ENCODE measurements around the gene FOXP1. TPM values are rescaled to one million over a fixed set of nuclear protein-coding genes. Genes with fewer than 3 reads are reported as not detected.
"Not testable (repeated sequence)": the region's sequence is repeated elsewhere in the genome, so short reads cannot be mapped to it uniquely, and the experiment has no call there.

Gene FOXP1
- total RNA-seq, 1 experiment from 2014 or later, result 31.8 TPM

DNA sequence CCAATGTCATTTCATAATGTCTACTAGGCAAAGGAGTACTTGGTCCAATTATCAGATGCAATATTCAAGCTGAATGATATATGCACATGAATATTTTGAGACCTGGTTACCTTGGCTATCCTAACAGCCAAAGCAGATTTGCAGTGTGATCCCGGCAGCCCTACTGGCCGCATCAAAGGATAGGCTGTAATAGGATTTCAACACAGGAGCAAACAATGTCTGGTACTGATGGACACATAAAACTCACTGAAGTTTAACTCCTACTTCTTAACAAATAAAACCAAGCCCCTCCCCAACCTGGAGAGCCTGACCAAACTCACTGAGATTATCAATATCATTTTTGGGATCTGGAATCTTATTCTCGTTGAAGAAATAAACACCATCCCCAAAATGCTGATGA, 130.2 kb downstream of the FOXP1 start:
- in situ Hi-C loops (cut with HindIII; ENCODE audit: low pct_unique_long_range_greater_than_20kb, low sequenced_read_pairs), result no loop called here
- no peak for DNase-seq (ENCODE audit: low read depth)

DNA sequence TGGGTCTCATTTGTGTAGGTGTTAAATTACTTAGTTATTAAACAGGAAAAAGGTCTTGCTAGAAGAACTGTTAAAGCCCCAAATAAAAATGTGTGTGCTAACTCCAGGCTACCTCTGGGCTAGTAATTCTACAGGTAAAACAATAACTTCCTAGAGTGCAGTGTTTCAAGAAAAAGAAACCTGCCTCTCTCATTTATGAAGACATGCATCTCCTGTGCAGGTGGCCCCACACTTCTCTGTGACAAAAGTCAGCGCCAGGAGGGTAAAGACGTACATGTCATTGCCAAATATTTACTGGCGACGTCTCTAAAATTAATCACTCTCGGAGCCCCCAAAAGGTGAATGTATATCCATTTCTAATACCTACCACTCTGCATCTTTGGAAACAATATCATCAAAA, 131.7 kb downstream of the FOXP1 start:
- in situ Hi-C loops (cut with HindIII; ENCODE audit: low pct_unique_long_range_greater_than_20kb, low sequenced_read_pairs), result no loop called here
- DNase-seq (ENCODE audit: low read depth), result no peak

DNA sequence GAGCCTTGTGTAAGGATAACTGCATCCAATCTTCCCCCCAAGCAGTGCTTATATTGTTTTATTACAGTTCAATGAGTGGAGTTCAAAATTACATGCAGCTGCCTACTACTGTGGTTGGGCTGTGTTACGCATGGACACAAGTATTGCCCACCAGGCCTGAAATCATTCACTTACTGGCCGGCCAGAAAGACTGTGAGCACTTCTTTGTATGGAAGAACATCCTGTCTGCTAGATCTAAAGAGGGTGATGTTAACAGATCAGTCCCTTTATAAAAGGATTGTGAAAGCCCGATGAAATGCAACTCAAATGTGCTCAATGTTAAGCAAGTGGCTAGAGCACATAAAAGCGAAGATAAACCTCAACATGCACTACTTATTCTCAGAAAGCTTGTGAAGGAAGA, 132.5 kb downstream of the FOXP1 start:
- in situ Hi-C loops (cut with HindIII; ENCODE audit: low pct_unique_long_range_greater_than_20kb, low sequenced_read_pairs), result no loop called here
- no peak for DNase-seq (ENCODE audit: low read depth)

DNA sequence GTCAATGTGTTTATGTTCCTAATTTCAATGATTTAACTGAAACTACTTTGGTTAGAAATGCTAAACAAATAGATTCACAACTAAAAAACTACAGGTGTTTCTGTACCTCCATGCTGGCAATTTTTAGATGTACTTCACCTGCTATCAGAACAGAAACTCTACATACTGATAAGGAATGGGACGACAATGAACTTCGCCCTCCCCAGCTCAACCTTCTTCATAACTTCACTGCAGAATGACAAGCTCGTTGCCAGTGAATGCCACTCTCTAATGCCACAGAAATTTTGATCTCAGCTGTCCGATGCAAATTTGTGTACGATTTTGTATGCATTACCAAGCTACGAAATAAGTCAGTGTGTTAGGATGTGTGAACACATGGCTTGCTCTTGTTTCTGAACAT, 133.4 kb downstream of the FOXP1 start:
- DNase-seq (ENCODE audit: low read depth), result no peak
- in situ Hi-C loops (cut with HindIII; ENCODE audit: low pct_unique_long_range_greater_than_20kb, low sequenced_read_pairs), result no loop called here

DNA sequence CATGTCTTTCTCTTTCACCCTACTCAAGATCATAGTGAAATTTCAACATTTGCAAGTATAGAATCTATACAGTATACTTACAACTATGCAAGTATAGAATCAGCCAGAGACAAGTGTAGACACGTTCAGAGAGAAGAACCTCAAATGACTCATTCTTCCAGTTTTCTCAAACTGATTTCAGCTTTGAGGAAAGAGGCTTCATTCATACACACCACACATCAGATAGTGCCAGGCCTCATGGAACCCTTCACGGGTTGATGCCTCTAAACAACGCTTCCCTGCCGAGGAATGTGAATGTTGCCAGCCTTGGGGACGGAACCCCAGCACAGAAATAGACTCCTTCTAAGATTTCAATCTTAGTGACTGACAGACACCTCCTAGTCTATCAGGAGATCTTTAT, 135.7 kb downstream of the FOXP1 start:
- in situ Hi-C loops (cut with HindIII; ENCODE audit: low pct_unique_long_range_greater_than_20kb, low sequenced_read_pairs), result no loop called here

DNA sequence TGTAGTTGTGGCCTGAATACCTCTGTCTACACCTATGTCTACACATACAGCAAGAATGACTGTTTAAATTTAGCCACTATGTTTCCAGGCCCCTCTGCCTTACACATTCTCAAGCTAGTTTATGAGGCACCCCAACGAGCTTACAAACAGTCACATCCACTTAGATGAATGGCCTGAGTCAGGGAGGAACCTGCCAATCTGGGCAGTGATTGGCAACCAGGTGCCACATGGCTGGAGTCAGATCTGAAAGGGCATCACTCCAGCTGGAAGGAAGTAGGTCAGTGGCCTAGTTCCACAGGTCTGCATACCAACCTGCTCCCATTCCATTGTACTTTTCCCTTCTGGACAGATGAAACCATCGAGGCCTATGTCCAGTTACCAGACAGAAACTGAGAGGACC, 136.3 kb downstream of the FOXP1 start:
- in situ Hi-C loops (cut with HindIII; ENCODE audit: low pct_unique_long_range_greater_than_20kb, low sequenced_read_pairs), result no loop called here
- no peak for DNase-seq (ENCODE audit: low read depth)

More for the DNA sequence above, 135.7 kb downstream of the FOXP1 start:
- DNase-seq (ENCODE audit: low read depth), result no peak

DNA sequence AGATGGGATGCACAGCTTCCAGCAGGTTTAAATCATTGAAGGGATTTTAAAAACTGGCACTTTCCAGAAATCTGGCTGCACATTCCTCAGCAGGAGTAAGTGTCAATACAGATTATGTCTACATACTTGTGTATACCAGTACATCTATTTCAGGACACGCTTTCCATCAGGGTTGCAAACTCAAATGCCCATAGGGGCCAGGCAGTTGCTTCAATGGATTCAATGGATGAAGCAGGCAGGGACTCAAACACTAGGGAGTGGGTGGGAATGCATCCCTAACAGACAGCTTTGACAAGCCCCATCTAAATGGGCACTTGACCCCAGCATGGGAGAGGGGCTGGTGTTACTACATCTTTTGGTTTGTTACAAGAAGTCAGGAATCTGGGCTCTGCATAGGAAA, 136.8 kb downstream of the FOXP1 start:
- no peak for DNase-seq (ENCODE audit: low read depth)
- in situ Hi-C loops (cut with HindIII; ENCODE audit: low pct_unique_long_range_greater_than_20kb, low sequenced_read_pairs), result no loop called here

DNA sequence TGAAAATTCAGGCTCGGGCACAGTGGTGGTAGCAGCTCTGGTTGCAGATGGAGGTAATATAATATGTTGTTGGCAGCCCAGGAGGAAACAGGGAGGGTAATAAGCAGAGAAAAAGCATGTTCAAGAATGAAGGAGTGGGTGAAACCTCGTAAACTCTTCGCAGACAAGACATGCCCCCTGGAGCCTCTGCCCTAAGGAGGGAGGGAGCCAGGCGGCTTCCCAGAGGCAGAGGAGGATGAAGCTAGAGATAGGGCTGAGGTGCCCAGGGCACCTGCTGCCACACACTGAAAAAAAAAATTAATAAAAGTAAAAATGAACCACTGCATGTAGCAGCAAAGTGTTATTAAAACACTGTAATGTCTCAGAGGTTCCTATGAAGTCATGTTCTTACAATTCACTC, 137.3 kb downstream of the FOXP1 start:
- in situ Hi-C loops (cut with HindIII; ENCODE audit: low pct_unique_long_range_greater_than_20kb, low sequenced_read_pairs), result no loop called here
- no peak for DNase-seq (ENCODE audit: low read depth)

DNA sequence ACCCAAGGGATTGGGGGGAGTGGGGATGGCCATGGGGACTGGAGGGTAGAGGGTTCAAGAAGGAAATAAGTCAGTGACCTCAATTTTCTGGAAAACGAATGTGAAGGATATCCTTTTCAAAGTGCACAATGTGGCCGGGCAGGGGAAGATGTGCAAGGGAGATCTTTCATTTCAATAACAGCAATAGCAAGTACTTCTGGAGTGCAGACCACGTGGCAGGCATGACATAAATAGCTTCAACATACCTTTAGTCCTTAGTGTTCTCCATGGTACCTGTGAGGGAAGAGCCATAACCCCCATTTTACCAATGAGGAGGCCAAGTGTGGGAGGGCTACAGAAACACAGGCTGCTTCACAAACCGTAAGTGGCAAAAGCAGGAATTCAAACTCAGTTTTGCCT, 138.7 kb downstream of the FOXP1 start:
- DNase-seq (ENCODE audit: low read depth), result no peak
- in situ Hi-C loops (cut with HindIII; ENCODE audit: low pct_unique_long_range_greater_than_20kb, low sequenced_read_pairs), result no loop called here

DNA sequence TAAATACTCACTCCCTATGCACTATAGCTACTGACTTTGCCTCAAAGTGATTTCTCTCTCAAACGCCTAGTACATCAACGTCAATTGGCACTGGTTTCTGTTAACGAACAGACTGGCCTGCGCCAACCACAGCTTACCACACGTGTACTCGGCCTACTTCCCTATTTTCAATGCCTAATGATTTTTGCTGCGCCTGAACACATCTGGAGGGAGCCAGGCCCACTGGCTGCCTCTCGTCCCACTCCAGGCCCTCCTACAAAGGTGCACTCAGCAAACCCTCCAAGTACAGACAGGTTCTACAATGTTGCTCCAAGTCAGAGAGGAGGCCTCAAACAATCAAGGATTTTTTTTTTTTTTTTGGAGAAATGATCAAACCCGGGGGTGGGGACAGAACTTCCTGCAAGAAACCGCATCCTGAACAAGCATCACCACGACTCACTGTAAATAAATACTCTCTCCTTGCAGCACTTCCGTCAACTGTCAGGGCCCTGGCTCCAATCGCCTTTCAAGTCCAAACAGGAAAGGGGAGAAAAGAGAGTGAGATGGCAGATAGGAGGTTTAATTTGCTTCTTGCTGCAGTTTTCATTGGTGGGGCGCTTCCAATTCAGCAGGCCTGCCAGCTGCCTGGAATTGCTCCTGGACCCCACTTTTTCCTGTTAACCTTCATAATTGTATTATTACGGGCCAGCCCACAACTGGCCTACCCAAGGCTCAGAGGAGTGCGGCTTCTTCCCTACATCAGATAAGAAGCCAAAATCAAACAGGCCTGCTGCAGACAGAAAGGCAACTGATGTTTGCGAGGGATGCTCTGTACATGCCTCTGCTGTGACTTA, 139.3 kb downstream of the FOXP1 start:
- in situ Hi-C loops (cut with HindIII; ENCODE audit: low pct_unique_long_range_greater_than_20kb, low sequenced_read_pairs), result no loop called here
- no peak for DNase-seq (ENCODE audit: low read depth)

DNA sequence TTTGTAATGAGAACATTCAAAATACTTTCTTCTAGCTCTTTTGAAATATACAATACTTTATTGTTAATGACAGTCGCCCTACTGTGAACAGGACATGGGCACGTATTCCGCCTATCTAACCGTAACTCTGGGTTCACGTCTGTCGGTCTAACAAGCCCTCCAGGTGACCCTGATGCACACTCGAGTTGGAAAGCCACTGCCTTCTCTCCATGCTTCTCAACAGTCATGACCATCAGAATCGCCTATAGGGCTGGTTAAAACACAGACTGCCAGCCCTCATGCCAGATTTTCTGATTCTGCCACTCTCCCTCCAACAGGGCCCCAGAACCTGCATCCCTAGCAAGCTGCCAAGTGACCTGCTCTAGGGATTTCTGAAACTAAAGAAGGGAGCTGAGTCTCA, 140.2 kb downstream of the FOXP1 start:
- in situ Hi-C loops (cut with HindIII; ENCODE audit: low pct_unique_long_range_greater_than_20kb, low sequenced_read_pairs), result no loop called here
- no peak for DNase-seq (ENCODE audit: low read depth)

DNA sequence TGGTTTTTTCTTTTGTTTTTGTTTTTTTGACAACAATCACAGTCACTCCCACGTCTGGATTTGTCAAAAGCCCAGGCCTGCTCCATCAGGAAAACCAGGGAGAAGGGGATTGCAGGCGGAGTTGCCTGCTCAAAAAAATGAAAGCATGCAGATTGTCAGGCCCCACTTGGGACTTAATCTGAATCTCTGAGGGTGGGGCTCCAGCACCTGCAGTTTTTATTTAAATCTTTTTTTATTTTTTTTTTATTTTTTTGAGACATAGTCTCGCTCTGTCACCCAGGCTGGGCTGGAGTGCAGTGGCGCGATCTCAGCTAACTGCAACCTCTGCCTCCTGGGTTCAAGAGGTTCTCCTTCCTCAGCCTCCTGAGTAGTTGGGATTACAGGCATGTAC, 140.9 kb downstream of the FOXP1 start:
- no peak for DNase-seq (ENCODE audit: low read depth)
- in situ Hi-C loops (cut with HindIII; ENCODE audit: low pct_unique_long_range_greater_than_20kb, low sequenced_read_pairs), result no loop called here

DNA sequence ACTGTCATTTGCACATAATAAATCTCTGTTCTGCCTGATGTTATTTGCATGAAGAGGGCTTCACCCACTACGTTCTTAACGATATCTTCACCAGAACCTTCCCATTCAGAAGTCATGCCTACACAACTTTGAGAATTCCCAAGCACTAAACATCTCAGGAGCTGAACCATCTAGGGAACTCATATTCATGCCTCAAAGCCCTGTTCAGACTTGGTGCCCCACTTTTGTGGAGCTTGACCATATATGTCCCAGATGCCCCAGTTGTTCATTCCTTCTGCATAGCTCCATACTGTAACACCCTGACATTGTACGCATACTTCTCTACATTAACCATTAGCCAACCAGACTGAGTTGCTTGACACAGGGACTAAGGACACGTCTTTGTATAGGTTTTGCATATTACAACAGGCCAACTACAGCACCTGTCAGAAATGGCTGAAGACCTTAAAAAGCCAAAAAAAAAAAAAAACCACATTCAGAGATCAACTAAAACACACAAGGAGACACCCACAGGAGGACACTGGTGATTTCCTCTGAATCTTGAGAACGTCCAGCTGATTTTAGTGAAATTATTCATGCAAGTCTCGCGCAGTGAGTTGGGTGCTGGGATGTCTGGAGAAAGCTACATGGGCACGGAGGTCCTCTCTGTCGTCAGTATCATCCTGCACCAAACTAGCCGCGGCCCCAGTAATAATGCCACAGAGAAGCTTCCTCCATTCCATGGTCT, 141.4 kb downstream of the FOXP1 start:
- in situ Hi-C loops (cut with HindIII; ENCODE audit: low pct_unique_long_range_greater_than_20kb, low sequenced_read_pairs), result no loop called here
- no peak for DNase-seq (ENCODE audit: low read depth)

DNA sequence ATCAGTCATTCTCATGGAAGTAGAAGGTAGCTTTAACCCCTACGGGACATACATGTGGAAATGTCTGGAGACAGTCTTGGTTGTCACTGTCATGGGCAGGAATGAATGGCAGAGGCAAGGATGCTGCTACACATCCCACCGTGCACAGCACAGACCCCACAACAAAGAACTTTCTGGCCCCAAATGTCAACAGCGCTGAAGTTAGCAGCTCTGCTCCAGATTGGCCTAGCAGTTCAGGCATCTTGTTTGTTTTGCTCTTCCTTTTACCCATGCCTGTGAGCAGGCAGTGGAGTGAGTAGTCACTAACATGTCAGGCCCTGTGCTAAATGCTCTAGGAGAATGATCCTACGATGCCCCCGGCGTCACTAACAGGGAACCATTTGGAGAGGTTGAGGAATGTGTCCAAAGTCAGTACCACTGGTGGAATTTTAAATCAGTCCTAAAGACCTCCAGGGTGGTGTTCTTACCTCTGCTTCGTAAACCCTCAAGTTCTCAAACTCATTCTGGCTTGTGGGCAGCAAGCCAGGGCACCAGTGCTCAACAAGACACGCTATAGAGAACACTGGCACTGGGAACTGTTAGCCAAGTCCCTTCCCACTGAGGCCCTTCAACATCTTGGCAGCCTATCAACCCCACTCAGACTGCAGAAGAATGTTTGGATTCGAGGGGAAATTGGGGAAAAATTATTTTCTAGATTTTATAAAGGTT, 142.2 kb downstream of the FOXP1 start:
- no peak for DNase-seq (ENCODE audit: low read depth)
- in situ Hi-C loops (cut with HindIII; ENCODE audit: low pct_unique_long_range_greater_than_20kb, low sequenced_read_pairs), result no loop called here

DNA sequence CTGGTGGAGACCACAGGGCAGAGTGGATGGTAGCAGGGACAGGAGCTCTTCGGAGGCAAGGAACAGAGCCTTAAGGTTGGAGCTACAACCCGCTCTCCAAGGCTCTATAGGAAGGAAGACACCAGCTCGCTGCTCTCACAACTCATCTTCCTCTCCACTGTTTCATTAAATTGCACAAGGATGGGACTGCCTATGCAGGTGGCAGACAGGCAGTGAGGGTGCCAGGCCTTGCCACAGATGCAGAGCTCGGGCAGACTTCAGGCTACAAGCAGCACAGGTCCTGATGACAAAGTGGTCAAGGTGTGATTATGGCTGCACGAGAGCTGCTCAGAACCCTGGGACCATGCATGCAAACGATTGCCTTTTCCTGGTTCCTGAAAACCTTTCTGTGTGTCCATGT, 144.6 kb downstream of the FOXP1 start:
- in situ Hi-C loops (cut with HindIII; ENCODE audit: low pct_unique_long_range_greater_than_20kb, low sequenced_read_pairs), result no loop called here
- DNase-seq (ENCODE audit: low read depth), result no peak

DNA sequence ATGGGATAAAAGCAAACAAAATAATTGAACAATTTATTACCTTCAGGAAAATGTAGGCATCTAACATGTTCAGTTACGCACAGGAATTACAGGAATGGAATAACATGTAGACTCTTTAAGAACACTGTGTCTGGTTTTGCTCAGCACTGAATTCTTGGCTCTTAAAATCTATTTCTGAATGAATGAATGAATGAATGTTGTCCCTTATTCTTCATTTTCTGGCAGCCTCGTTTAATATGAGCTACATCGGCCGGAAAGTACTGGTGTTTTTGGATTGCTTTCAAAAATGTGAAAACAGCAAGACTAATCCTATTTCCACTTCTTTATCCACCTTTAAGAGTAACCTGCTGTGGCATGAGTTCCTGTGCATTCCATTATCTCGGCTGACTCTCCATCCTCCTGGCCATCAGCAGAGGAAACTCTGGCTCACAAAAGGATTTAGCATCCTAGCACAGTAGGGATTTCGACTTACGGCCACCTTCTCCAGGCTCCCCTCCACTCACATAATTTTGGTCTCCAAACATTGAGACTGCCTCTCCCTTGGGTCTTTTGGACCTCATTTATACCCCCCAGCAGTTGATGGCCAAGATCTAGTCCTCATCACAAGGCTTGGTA, 145.3 kb downstream of the FOXP1 start:
- DNase-seq (ENCODE audit: low read depth), result no peak
- in situ Hi-C loops (cut with HindIII; ENCODE audit: low pct_unique_long_range_greater_than_20kb, low sequenced_read_pairs), result no loop called here

DNA sequence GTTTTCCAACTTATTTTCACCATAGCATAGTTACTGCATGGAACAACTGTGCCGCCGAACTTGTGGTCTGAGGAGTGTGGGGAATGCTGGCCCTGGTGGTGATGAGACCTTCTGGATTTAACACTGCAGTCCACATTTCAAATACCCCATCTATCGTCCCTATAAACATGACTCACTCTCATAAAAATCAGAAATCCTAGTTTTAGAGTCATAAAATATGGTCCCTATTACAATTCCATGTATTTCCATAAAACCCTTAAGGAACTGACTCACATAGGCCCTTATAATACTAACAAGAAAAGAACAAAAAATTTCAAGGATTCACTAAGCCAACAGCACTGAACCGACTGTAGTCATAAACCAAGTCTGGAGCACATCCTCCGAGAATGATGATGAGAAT, 147.2 kb downstream of the FOXP1 start:
- in situ Hi-C loops (cut with HindIII; ENCODE audit: low pct_unique_long_range_greater_than_20kb, low sequenced_read_pairs), result no loop called here
- DNase-seq (ENCODE audit: low read depth), result no peak

DNA sequence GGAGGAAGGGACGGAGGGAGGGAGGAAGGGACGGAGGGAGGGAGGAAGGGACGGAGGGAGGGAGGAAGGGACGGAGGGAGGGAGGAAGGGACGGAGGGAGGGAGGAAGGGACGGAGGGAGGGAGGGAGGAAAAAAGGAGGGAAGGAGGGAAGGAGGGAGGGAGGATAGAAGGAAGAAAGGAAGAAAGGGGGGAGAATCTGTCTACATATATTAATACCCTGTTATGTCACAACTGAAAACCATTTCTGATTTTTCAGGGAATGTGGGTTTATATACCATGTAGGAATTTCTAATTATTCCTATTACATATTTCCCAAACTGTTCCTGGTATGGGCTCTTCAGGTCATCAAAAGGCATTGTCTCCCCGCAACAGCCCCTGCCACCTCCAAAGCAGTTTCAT, 147.7 kb downstream of the FOXP1 start:
- DNase-seq (ENCODE audit: low read depth), result not testable (repeated sequence)

DNA sequence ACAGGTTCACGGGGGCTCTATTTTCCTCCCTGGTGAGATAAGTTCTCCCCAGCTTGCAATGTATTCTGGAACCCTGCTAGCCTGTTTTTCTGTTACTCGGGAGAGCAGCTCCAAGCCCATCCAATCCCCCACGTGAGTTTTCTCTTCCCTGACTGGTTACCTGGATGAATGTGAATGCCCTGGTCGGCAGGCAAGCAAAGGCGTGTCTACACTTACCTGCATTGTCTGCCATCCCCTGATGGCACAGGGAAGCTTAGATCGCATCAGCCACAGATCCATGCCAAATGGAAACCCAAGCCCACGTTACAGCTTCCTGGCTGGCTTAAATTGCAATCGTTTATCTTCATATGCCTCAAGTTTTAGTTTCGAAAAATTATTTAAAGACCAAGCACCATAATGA, 149.9 kb downstream of the FOXP1 start:
- no peak for DNase-seq (ENCODE audit: low read depth)
- in situ Hi-C loops (cut with HindIII; ENCODE audit: low pct_unique_long_range_greater_than_20kb, low sequenced_read_pairs), result no loop called here

More for the DNA sequence above, 147.7 kb downstream of the FOXP1 start:
- in situ Hi-C loops (cut with HindIII; ENCODE audit: low pct_unique_long_range_greater_than_20kb, low sequenced_read_pairs), result not testable (repeated sequence)
